Stimulated activated CD4-positive, alpha-beta T cell treated with anti-CD3 and anti-CD28 coated beads, Interleukin-1b, Interleukin-23, amount 100 ng/mL, for 1 hour (primary cell): Measurements from ENCODE around the gene NSL1.

Experiments used
- DNase-seq, 2 donors: peaks; one replicate each; pipeline ENCODE4 v3.0.0-alpha.2; 2020; ENCODE audit warnings: low read depth in 2 of 2

The NSL1 gene

GRCh38 chr1:212685429-212685828 is 106.1 kb downstream of the NSL1 start:
- no peak for DNase-seq

DNA sequence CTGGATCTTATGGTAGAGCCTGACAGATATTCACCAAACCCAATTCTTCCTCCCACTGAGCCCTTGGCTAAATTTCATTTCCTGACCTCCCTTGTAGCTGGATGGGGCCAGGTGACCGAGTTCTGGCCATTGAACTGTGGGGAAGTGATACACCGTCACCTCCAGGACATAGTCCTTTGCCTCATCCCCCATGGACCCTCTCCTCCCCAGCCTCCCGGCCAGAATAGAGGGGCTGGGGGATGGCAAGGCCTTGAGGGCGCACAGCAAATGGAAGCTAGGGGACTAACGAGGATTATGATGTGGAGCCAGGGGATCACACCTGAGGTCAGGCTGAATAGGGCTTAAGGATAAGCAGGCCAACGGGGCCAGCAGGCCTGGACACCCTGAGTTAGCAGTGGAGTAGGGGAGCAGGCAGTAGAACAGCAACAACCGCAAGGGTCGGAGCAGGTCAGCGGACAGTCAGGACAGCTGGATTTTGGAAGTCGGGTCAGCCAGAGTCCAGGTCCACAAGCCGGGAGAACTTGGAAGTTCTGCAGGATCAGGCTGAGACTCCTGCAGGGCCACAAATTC is 107.0 kb downstream of the NSL1 start:
- DNase-seq: no peak

GRCh38 chr1:212684076-212684475 is 107.5 kb downstream of the NSL1 start:
- no peak for DNase-seq

DNA sequence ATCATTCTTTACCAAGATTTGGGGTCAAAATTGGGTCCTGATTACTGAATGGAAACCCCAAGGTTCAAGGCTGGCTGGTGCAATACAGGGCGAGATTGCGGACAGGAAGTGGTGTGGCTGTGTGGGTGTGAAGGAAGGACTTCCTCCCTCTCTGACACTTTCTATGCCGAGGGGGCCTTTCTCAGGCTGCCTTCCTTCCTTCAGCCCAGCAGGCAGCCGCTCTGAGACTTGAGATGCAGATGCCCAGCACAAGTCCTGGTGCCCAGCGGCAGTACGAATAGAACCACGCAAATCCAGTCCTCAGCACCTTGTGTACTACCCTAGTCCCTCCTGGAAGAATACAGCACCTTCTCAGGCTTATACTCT is 108.2 kb downstream of the NSL1 start:
- no peak for DNase-seq

DNA sequence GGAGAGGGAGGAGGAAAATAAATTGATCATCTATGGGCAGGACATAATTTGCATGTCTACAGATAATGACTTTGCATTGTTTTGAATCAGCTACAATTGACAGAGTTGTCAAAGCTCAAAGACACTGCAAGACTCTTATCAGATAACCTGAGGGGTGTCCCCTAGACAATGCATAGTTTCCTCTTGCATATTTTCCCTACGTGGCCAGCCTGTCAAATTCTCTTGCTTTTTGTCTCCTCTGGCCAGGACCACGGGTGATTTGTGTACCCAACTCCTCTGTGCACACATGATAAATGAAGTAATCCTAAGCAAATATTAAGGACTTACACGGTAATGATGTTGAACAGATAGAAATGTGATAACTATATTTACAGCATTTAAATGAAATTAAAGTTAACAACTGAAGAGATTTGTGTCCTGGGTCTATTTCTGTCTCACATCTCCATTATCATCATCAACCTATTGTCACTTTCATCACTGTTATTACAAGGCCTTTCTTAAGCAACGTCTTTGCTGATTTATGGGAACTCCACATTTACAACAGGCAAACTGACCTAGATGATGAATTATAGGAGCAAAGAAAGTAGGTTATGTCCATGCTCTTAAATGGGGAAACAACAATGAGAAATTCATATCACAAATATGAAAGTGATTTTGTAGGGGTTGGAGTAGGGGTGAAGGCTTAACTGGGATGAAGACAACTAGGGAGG is 110.7 kb downstream of the NSL1 start:
- DNase-seq: no peak

DNA sequence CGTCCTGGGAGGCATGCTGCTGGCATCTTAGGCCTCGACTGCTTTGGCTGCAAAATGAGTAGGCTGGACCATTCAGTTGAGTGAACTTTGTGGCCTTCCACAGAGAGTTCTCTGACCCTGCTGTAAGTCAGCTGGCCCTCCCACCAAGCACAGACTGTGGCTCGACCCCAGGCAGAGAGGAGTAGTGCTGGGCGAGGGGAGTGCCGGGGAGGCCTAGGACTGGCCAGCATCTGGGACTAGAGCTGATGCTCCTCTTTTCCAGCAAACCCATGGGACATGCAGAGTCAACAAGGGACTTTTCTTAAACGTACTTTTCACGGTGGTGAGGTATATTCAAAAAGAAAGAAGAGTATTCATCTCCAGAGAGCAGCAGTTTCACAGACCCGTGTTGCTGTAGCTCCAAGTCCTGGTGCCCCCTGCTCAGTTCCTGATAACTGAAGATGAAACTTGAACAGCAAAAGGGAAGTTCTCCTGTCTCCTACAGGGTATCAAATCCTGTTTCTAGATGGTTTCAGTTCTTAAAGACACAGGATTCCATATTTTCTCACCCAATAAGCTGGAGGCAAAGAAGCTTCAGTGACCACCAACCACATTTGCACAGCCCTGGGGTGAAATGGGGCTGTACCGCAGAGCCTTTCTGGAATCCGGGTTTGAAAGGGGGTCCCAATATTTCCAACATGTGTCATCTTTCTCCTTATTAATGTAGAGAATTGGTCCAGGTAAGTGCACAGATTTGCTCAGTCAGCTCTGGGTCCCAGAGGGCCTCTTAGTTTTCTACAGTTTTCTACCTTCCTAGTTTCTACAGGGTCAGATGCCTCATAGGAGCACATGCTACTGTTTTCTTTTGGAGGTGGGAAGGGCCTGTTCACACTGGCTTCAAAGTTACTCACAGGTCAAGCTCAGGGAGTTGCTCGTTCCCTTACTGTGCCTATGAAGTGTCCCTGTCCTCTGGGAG is 112.8 kb downstream of the NSL1 start:
- no peak for DNase-seq

GRCh38 chr1:212677573-212677972 is 114.0 kb downstream of the NSL1 start:
- no peak for DNase-seq

- DNase-seq: no peak
These were observed 114.4 kb downstream of the NSL1 start for GRCh38 chr1:212677136-212677535.
